Keratinocyte (primary cell): ENCODE data around the gene RPL36A. TPM values are rescaled to one million over a fixed set of nuclear protein-coding genes. Genes with fewer than 3 reads are reported as not detected.

Source experiments
- DNase-seq: peaks from one replicate; pipeline ENCODE4 v3.0.0-alpha.2; 2011; ENCODE audit warnings: low read depth, missing footprints, low spot score
- FAIRE-seq: peaks from 2 replicates; lab custom pipeline; 2011; peaks lifted over from hg19 to GRCh38; lab: Jason Lieb, UNC
- H2AFZ ChIP-seq: 2 replicates; pipeline ENCODE4 v1.6.0; 2012; ENCODE audit warnings: low read length, control low read depth, inconsistent platforms; ENCODE audit not compliant: control insufficient read depth
- H3K27ac ChIP-seq: 2 replicates; pipeline ENCODE4 v1.5.1; 2011; ENCODE audit warnings: low read length; ENCODE audit not compliant: control insufficient read depth, insufficient read depth
- H3K27me3 ChIP-seq: 3 replicates; pipeline ENCODE4 v1.6.0; 2011; ENCODE audit warnings: low read length; ENCODE audit not compliant: control insufficient read depth, insufficient read depth; ENCODE audit errors: extremely low read depth
- H3K36me3 ChIP-seq, 2 experiments: 2 replicates in 1 of 2; 3 replicates in 1 of 2; pipeline ENCODE4 v1.5.1; 2011; ENCODE audit warnings: low read length in 2 of 2, mild to moderate bottlenecking in 1 of 2; ENCODE audit not compliant: control insufficient read depth in 2 of 2, insufficient read depth in 2 of 2; ENCODE audit errors: extremely low read depth in 1 of 2
- H3K4me1 ChIP-seq: 3 replicates; pipeline ENCODE4 v1.5.1; 2011; ENCODE audit warnings: low read length; ENCODE audit not compliant: control insufficient read depth, insufficient read depth; ENCODE audit errors: extremely low read depth
- H3K4me2 ChIP-seq: 3 replicates; pipeline ENCODE4 v1.6.0; 2011; ENCODE audit warnings: low read depth, low read length; ENCODE audit not compliant: control insufficient read depth, insufficient read depth; ENCODE audit errors: extremely low read depth
- H3K4me3 ChIP-seq, 3 experiments: fragments of 200-600 bp in 1 of 3; sonication (generic) in 1 of 3; 2 replicates in 2 of 3; 3 replicates in 1 of 3; pipeline ENCODE4 v1.5.1; 2011 to 2016; ENCODE audit warnings: low read length in 3 of 3, mild to moderate bottlenecking in 3 of 3, control low read depth in 2 of 3, inconsistent platforms in 1 of 3, low read depth in 1 of 3, mixed read lengths in 1 of 3, mixed run types in 1 of 3, moderate library complexity in 1 of 3; ENCODE audit not compliant: control insufficient read depth in 2 of 3, insufficient read depth in 2 of 3; ENCODE audit errors: extremely low read depth in 1 of 3
- H3K79me2 ChIP-seq: 2 replicates; pipeline ENCODE4 v1.6.0; 2012; ENCODE audit warnings: low read length; ENCODE audit not compliant: control insufficient read depth, insufficient read depth
- H3K9ac ChIP-seq: 3 replicates; pipeline ENCODE4 v1.6.0; 2011; ENCODE audit warnings: low read length; ENCODE audit not compliant: control insufficient read depth, insufficient read depth; ENCODE audit errors: extremely low read depth
- H3K9me1 ChIP-seq: 3 replicates; pipeline ENCODE4 v1.6.0; 2011; ENCODE audit warnings: low read length; ENCODE audit not compliant: control insufficient read depth, insufficient read depth; ENCODE audit errors: extremely low read depth
- H3K9me3 ChIP-seq: 2 replicates; pipeline ENCODE4 v1.5.1; 2012; ENCODE audit warnings: low read depth, low read length; ENCODE audit not compliant: control insufficient read depth
- H4K20me1 ChIP-seq: 3 replicates; pipeline ENCODE4 v1.6.0; 2011; ENCODE audit warnings: low read length; ENCODE audit not compliant: control insufficient read depth, insufficient read depth; ENCODE audit errors: extremely low read depth
- CTCF ChIP-seq, 3 experiments: IDR thresholded peaks in 1 of 3; conservative IDR thresholded peaks in 1 of 3; optimal IDR thresholded peaks in 1 of 3; 2 replicates in 2 of 3; 3 replicates in 1 of 3; pipeline versions ENCODE3 to v1.5.1; 2011; ENCODE audit warnings: low read length in 3 of 3, mild to moderate bottlenecking in 3 of 3, moderate library complexity in 2 of 3, control low read depth in 1 of 3, inconsistent platforms in 1 of 3; ENCODE audit not compliant: insufficient read depth in 2 of 3; ENCODE audit errors: extremely low read depth in 1 of 3
- EZH2 ChIP-seq: IDR thresholded peaks from one replicate; pipeline ENCODE4 v1.6.1; 2012; ENCODE audit warnings: inconsistent platforms, mild to moderate bottlenecking, low read length, moderate library complexity
- dilution Hi-C: fragments of 300-500 bp; cut with MboI; formaldehyde crosslinking; loops from one replicate; pipeline ENCODE4 v1.7.0; 2020; ENCODE audit warnings: low sequenced_read_pairs; ENCODE audit not compliant: extremely low pct_ligation_motif_present
- polyA minus RNA-seq, 3 experiments: library from RNA; depleted of rRNA, polyadenylated mRNA; stranded (reverse); fragments of >200 nt; gene quantifications; 1 replicate in 1 of 3; 2 replicates in 1 of 3; 3 replicates in 1 of 3; pipeline ENCODE4 v1.2.3, GENCODE V29; 2011
- polyA plus RNA-seq, 5 experiments: library from polyadenylated mRNA; depleted of rRNA in 3 of 5; stranded (reverse) in 3 of 5; stranded (forward) in 1 of 5; unstranded in 1 of 5; fragments of >200 nt; gene quantifications; 1 replicate in 1 of 5; 2 replicates in 3 of 5; 3 replicates in 1 of 5; pipeline versions ENCODE4 v1.2.1 to v1.2.3, GENCODE V29; 2011 to 2012; ENCODE audit warnings: missing spikeins in 2 of 5, low read depth in 1 of 5, low replicate concordance in 1 of 5

Gene RPL36A
- 2,220 to 2,714 TPM (median 2,266 TPM) in 3 replicates for polyA plus RNA-seq
- polyA plus RNA-seq (2011; ENCODE audit: low read depth) = 785 TPM
- polyA plus RNA-seq (2011; cell fraction: cytosol; rRNA removed) = 2,586 and 2,722 TPM in 2 replicates
- polyA plus RNA-seq (2011; cell fraction: nucleus; rRNA removed) = 629 and 838 TPM in 2 replicates
- 2,183 and 2,372 TPM in 2 replicates for polyA plus RNA-seq (2012; ENCODE audit: low replicate concordance)
- polyA minus RNA-seq = 48.0 to 263 TPM (median 180 TPM) in 3 replicates
- polyA minus RNA-seq (2011; cell fraction: cytosol; rRNA and poly(A)+ RNA removed) = 69.4 TPM
- polyA minus RNA-seq (2011; cell fraction: nucleus; rRNA and poly(A)+ RNA removed) = 52.0 and 73.2 TPM in 2 replicates

GRCh38 chrX:101390664-101391525 lies at the start of gene RPL36A:
Gene RPL36A, plus strand, starts transcription at chrX:101391011. Its CDS starts 33 bp downstream, at chrX:101391044.
- Histone ChIP-seq H3K27me3 (no peaks in the 10 kb centered on the region), H3K4me1 (peaks cover 6% of the 10 kb centered on the region), H3K4me3 (peak within 1 kb of the TSS; percentile 56 to 79 (median 70)), H2AFZ (peak within 1 kb of the TSS; percentile 68), H3K36me3 (peaks cover 1 to 8% of the 10 kb centered on the region in 2 experiments), H3K9me1 (no peaks in the 10 kb centered on the region), H4K20me1 (no peaks in the 10 kb centered on the region), H3K27ac (peak within 1 kb of the TSS; percentile 86), H3K4me2 (peak within 1 kb of the TSS; percentile 79), H3K9ac (peak within 1 kb of the TSS; percentile 88), H3K9me3 (no peaks in the 10 kb centered on the region), H3K79me2 (peaks cover 16% of the 10 kb centered on the region)
- dilution Hi-C loops = no loop called here
- DNase-seq (peak; percentile 67), FAIRE-seq (no peak)
- TF ChIP-seq CTCF (optimal IDR thresholded peaks at IDR 0.05 in 1 of 3, IDR thresholded peaks at IDR 0.05 in 1 of 3, conservative IDR thresholded peaks at IDR 0.05 in 1 of 3; ENCODE audit: extremely low read depth in 1 of 3, insufficient read depth in 2 of 3, low read length in 3 of 3) (peak; percentile 65 to 73 (median 66)), EZH2 (no peak)

GRCh38 chrX:101347859-101348451 lies 42.9 kb upstream of the RPL36A start:
- DNase-seq = no peak
- TF ChIP-seq EZH2 (no peak), CTCF (optimal IDR thresholded peaks at IDR 0.05 in 1 of 3, IDR thresholded peaks at IDR 0.05 in 1 of 3, conservative IDR thresholded peaks at IDR 0.05 in 1 of 3; ENCODE audit: extremely low read depth in 1 of 3, insufficient read depth in 2 of 3, low read length in 3 of 3) (no peak)
- H3K9me3 ChIP-seq = no peaks in the 10 kb centered on the region
- peak overlapping the region; percentile 78 for H3K27ac ChIP-seq
- H3K36me3 ChIP-seq = no peaks in the 10 kb centered on the region
- H3K27me3 ChIP-seq = no peaks in the 10 kb centered on the region
- no peaks in the 10 kb centered on the region for H4K20me1 ChIP-seq
- peaks cover 27% of the 10 kb centered on the region for H3K79me2 ChIP-seq
- no peaks in the 10 kb centered on the region for H3K9me1 ChIP-seq
- H3K9ac ChIP-seq = peak overlapping the region; percentile 68
- dilution Hi-C loops = no loop called here
- peak overlapping the region; percentile 77 for H3K4me2 ChIP-seq
- FAIRE-seq = no peak
- H3K4me1 ChIP-seq = peaks cover 3% of the 10 kb centered on the region
- peak overlapping the region; percentile 40 for H2AFZ ChIP-seq
- H3K4me3 ChIP-seq = peak overlapping the region; percentile 56 to 76 (median 67)
